Endothelial cell (in vitro differentiated cells): ENCODE measurements around the gene CRABP2. TPM values are rescaled to one million over a fixed set of nuclear protein-coding genes. Genes with fewer than 3 reads are reported as not detected.

Source experiments
- DNase-seq: peaks from one replicate; pipeline ENCODE4 v3.0.0; 2021; ENCODE audit warnings: low spot score
- H3K27ac Mint-ChIP-seq: one replicate; pipeline ENCODE4 v1.8.0; 2021; ENCODE audit warnings: mixed read lengths, inconsistent platforms; ENCODE audit not compliant: unreplicated experiment
- H3K27me3 Mint-ChIP-seq: one replicate; pipeline ENCODE4 v1.8.0; 2021; ENCODE audit warnings: mild to moderate bottlenecking, moderate library complexity, mixed read lengths, inconsistent platforms; ENCODE audit not compliant: unreplicated experiment
- H3K36me3 Mint-ChIP-seq: one replicate; pipeline ENCODE4 v1.8.0; 2021; ENCODE audit warnings: mild to moderate bottlenecking, low read depth, mixed read lengths, inconsistent platforms; ENCODE audit not compliant: unreplicated experiment
- H3K4me1 Mint-ChIP-seq: one replicate; pipeline ENCODE4 v1.8.0; 2021; ENCODE audit warnings: mild to moderate bottlenecking, mixed read lengths, inconsistent platforms; ENCODE audit not compliant: unreplicated experiment
- H3K4me3 Mint-ChIP-seq: one replicate; pipeline ENCODE4 v1.8.0; 2021; ENCODE audit warnings: mild to moderate bottlenecking, mixed read lengths, inconsistent platforms; ENCODE audit not compliant: unreplicated experiment
- H3K9me3 Mint-ChIP-seq: one replicate; pipeline ENCODE4 v1.8.0; 2021; ENCODE audit warnings: mixed read lengths, inconsistent platforms; ENCODE audit not compliant: unreplicated experiment
- CTCF ChIP-seq: fragments of 200-600 bp; sonication (generic); IDR thresholded peaks from one replicate; pipeline ENCODE4 v1.5.0; 2021; ENCODE audit warnings: antibody characterized with exemption; ENCODE audit not compliant: unreplicated experiment
- total RNA-seq: library from RNA; stranded (reverse); fragmentation: NEBNext Ultra II Directional; extraction: Animal tissue kit (Norgen Biotek cat#: 25700); gene quantifications from one replicate; pipeline ENCODE4 v1.2.1, GENCODE V29; 2021; ENCODE audit not compliant: unreplicated experiment

CRABP2 gene
- total RNA-seq, 1 donor from 2014 or later = 9.5 TPM

GRCh38 chr1:156717351-156717750 lies 12.0 kb upstream of the CRABP2 start:
- Mint-ChIP-seq H3K27me3 (peaks cover 10% of the 10 kb centered on the region), H3K9me3 (no peaks in the 10 kb centered on the region), H3K4me3 (no peak overlapping the region), H3K27ac (no peak overlapping the region), H3K4me1 (peaks cover 6% of the 10 kb centered on the region), H3K36me3 (peaks cover 20% of the 10 kb centered on the region)
- no peak for DNase-seq
- TF ChIP-seq CTCF = no peak

GRCh38 chr1:156714830-156715229 lies 9.4 kb upstream of the CRABP2 start:
- H3K36me3 Mint-ChIP-seq = peaks cover 20% of the 10 kb centered on the region
- H3K27ac Mint-ChIP-seq = no peak overlapping the region
- no peak overlapping the region for H3K4me3 Mint-ChIP-seq
- TF ChIP-seq CTCF = no peak
- H3K4me1 Mint-ChIP-seq = peaks cover 6% of the 10 kb centered on the region
- DNase-seq = no peak
- H3K27me3 Mint-ChIP-seq = peaks cover 9% of the 10 kb centered on the region
- no peaks in the 10 kb centered on the region for H3K9me3 Mint-ChIP-seq

- Mint-ChIP-seq H3K27ac (no peak overlapping the region), H3K36me3 (peaks cover 24% of the 10 kb centered on the region), H3K4me3 (no peak overlapping the region), H3K9me3 (no peaks in the 10 kb centered on the region), H3K4me1 (peaks cover 13% of the 10 kb centered on the region), H3K27me3 (peaks cover 9% of the 10 kb centered on the region)
- no peak for TF ChIP-seq CTCF
- DNase-seq = no peak
Measured at GRCh38 chr1:156712626-156713025, 7.2 kb upstream of the CRABP2 start.

DNA sequence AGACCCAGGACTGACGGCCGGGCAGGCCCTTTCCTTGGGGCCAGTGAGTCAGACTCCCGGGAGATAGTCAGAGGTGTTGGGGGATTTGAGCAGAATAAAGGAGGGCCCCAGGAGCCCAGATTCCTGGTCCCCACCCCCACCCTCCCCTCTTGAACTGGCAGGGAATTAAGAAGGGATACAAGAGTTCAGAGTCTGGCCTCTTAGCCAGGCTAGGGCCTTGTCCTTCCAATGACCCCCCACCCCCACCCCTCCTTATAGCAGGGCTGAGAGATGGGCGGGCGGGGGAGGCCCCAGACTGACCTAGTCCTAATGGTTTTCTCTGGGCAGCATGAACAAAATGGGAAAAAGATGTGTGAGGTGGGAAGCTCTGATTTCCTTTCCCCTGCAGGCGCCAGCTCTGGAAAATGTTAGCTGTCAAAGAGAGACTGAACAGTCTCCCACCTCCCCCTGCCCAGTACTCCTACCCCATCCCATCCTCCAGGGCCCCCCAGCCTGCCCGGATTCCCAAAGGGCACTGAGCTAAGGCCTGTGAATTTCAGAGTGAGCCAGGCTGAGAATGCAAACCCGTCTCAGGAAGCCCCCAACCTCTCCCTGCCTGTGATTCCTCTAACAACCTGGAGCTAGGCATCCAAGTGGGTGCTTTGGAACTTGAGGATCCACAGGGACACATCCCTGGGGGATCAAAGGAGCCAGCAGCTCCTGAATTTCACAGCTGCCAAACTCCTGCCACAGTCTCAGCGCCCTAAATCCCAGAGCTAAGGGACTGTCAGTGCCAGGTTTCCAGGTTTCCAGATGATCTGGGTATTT lies 5.8 kb upstream of the CRABP2 start:
- no peak for TF ChIP-seq CTCF
- H3K27ac Mint-ChIP-seq = no peak overlapping the region
- peaks cover 19% of the 10 kb centered on the region for H3K4me1 Mint-ChIP-seq
- H3K27me3 Mint-ChIP-seq = peaks cover 10% of the 10 kb centered on the region
- H3K4me3 Mint-ChIP-seq = no peak overlapping the region
- H3K36me3 Mint-ChIP-seq = peaks cover 19% of the 10 kb centered on the region
- no peaks in the 10 kb centered on the region for H3K9me3 Mint-ChIP-seq
- no peak for DNase-seq

DNA sequence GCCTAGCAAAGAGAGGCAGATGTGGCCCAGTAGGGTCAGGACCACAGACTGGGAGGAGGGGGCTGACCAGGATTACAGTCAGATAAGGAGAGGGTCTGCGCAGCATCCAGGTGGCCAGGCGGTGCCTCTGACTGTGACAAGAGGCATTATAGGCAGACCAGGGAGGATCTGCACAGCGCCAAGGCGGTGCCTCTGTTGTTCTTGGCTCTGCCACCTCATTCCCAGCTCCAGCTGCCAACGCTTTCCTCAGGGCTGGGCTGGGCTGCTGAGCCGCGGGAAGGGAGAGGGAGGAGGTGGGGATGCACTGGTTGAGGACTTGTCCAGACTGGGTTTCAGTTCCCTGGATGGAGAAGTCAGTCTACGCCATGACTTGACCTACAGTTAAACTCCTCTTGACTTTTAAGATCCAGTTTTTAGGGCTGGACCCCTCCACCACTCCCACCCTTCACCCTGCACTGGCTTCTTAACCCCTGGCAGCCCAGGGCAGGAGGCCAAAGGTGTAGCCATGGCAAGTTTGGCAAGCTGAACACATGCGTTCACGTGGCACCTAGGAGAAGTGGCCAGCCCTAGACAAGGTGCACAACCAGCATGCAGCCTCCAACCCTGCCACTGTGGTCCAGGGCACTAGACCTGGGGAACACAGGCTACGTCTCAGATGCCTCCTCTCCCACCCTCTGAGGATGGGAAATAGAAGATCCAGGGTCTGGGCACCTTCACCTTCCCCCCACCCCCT lies 4.5 kb upstream of the CRABP2 start:
- peaks cover 7% of the 10 kb centered on the region for H3K36me3 Mint-ChIP-seq
- H3K4me3 Mint-ChIP-seq = no peak overlapping the region
- H3K4me1 Mint-ChIP-seq = peaks cover 14% of the 10 kb centered on the region
- no peak for DNase-seq
- no peak for TF ChIP-seq CTCF
- H3K9me3 Mint-ChIP-seq = no peaks in the 10 kb centered on the region
- H3K27ac Mint-ChIP-seq = no peak overlapping the region
- H3K27me3 Mint-ChIP-seq = peaks cover 9% of the 10 kb centered on the region
